Right atrium auricular region (tissue), 2 donors: ENCODE data around the gene KIFAP3. TPM values are rescaled to one million over a fixed set of nuclear protein-coding genes. Genes with fewer than 3 reads are reported as not detected.
A peak's percentile ranks its signal among the peaks of the same experiment; 100 is the strongest.

Experiments used
- DNase-seq: peaks from one replicate; pipeline ENCODE4 v3.0.0-alpha.2; 2019; ENCODE audit warnings: low spot score
- H3K27ac ChIP-seq, 2 donors: fragments of 200-600 bp; sonication (generic); 1 replicate in 1 of 2; 2 replicates in 1 of 2; pipeline ENCODE4 v1.5.1; 2016 to 2019
- H3K27me3 ChIP-seq, 2 donors: fragments of 200-600 bp; sonication (generic); one replicate each; pipeline versions ENCODE4 v1.5.1 to v1.6.0; 2017 to 2019
- H3K36me3 ChIP-seq: fragments of 200-600 bp; sonication (generic); one replicate; pipeline ENCODE4 v1.5.1; 2016
- H3K4me1 ChIP-seq, 2 donors: fragments of 200-600 bp; sonication (generic); one replicate each; pipeline versions ENCODE4 v1.5.1 to v1.6.0; 2017 to 2019
- H3K4me3 ChIP-seq, 2 donors: fragments of 200-600 bp; sonication (generic); 1 replicate in 1 of 2; 2 replicates in 1 of 2; pipeline ENCODE4 v1.5.1; 2017 to 2019; ENCODE audit warnings: mild to moderate bottlenecking in 1 of 2, moderate library complexity in 1 of 2
- H3K9me3 ChIP-seq, 2 donors: fragments of 200-600 bp; sonication (generic); one replicate each; pipeline ENCODE4 v1.5.1; 2019
- CTCF ChIP-seq, 2 donors: fragments of 200-600 bp; sonication (generic); IDR thresholded peaks; one replicate each; pipeline ENCODE4 v1.5.1; 2019; ENCODE audit warnings: antibody characterized with exemption in 2 of 2
- total RNA-seq, 2 donors: library from RNA; depleted of rRNA; stranded (reverse); fragments of >200 nt; gene quantifications; one replicate each; pipeline ENCODE4 v1.1.0, GENCODE V29; 2016

The KIFAP3 gene
- total RNA-seq, 2 donors from 2014 or later = 52.3 to 62.2 TPM

- H3K4me1 ChIP-seq = no peaks in the 10 kb centered on the region
- no peak overlapping the region for H3K4me3 ChIP-seq
- no peak for TF ChIP-seq CTCF (IDR thresholded peaks at IDR 0.05)
- H3K9me3 ChIP-seq = no peaks in the 10 kb centered on the region
- H3K27me3 ChIP-seq = no peaks in the 10 kb centered on the region
- no peaks in the 10 kb centered on the region for H3K36me3 ChIP-seq
- no peak for DNase-seq
- no peak overlapping the region for H3K27ac ChIP-seq
Observed at GRCh38 chr1:169931795-169932231, 142.7 kb downstream of the KIFAP3 start.

GRCh38 chr1:169929210-169929526 is 145.3 kb downstream of the KIFAP3 start:
- no peak for DNase-seq
- H3K27ac ChIP-seq = no peak overlapping the region
- no peaks in the 10 kb centered on the region for H3K9me3 ChIP-seq
- no peaks in the 10 kb centered on the region for H3K4me1 ChIP-seq
- no peaks in the 10 kb centered on the region for H3K27me3 ChIP-seq
- no peak overlapping the region for H3K4me3 ChIP-seq
- TF ChIP-seq CTCF (IDR thresholded peaks at IDR 0.05) = no peak
- no peaks in the 10 kb centered on the region for H3K36me3 ChIP-seq

DNA sequence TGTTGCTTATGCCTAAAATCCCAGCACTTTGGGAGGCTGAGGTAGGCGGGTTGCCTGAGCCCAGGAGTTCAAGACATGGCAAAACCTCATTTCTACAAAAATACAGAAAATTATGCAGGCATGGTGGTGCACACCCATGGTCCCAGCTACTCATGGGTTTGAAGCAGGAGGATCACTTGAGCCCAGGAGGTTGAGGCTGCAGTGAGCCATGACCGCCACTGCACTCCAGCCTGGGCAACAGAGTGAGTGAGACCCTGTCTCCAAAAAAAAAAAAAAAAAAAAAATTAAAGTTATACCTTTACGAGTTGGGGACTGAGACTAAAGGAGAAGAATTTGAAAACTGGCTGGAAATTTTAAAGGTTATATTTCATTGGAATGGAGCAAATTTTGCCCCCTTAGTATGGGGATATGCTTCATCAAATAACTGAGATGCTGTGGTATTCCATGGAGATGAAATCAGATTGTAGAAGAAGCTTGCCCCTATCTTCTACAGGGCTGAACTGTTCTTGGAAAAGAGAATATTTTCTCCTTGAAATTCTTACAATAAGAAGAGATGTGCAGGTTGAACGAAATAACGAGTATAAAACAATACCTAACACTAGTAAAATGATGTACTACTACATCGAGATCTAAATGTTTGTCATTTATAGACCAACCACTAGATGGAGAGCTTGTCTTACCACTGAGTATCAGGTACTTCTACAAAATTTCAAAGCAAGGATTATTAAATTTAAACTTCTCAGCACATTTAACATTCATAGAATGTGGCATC is 145.9 kb downstream of the KIFAP3 start:
- DNase-seq = no peak
- H3K27ac ChIP-seq = no peak overlapping the region
- H3K4me3 ChIP-seq = no peak overlapping the region
- H3K27me3 ChIP-seq = no peaks in the 10 kb centered on the region
- no peaks in the 10 kb centered on the region for H3K36me3 ChIP-seq
- no peaks in the 10 kb centered on the region for H3K9me3 ChIP-seq
- no peaks in the 10 kb centered on the region for H3K4me1 ChIP-seq
- peak; percentile 53 to 76 for TF ChIP-seq CTCF (IDR thresholded peaks at IDR 0.05)

DNA sequence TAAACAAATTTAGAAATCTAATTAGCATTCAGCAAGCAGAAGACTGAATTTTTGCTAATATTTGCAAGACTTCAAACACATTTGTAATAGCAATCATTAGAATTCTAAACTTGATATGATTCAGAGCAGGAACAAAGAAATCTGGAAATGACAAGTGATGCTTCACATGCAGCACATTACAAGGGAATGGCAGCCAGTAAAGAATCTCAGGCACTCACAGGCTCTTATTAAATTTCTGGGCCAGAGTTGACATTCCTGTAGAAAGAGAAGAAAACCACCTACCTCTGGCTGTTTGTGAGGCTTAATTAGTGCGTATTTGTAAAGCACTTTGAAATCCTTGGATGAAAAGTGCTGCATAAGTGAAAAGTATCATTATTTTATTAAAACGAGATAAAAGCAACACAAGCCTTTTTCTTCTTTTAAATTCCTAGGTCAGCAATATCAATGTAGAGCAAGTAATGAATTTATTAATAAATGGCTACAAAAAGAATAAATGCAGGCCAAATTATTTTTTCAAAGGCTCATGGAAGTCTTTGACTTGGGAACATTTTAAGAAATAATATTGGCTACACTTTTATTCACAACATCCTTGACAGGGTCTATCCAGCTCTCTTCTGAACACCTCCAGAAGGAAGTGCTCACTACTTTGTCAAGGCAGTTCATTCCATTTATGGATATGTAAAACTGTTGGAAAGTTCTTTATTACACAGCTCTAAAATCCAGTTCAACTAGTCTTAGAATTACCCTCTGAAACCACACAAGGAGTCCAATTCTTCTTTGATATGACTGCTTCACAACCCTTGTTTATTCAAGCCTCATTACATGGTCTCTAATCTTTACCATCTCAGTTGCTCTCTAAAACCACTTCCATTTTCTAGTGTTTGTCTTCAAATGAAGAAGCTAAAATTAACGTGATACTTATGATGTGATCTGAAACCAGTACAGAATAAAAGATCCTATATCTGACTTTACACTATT is 148.7 kb downstream of the KIFAP3 start:
- DNase-seq = no peak
- H3K27ac ChIP-seq = no peak overlapping the region
- TF ChIP-seq CTCF (IDR thresholded peaks at IDR 0.05) = no peak
- H3K4me1 ChIP-seq = no peaks in the 10 kb centered on the region
- H3K36me3 ChIP-seq = no peaks in the 10 kb centered on the region
- no peaks in the 10 kb centered on the region for H3K27me3 ChIP-seq
- H3K4me3 ChIP-seq = no peak overlapping the region
- H3K9me3 ChIP-seq = no peaks in the 10 kb centered on the region

- no peak overlapping the region for H3K4me3 ChIP-seq
- H3K27ac ChIP-seq = no peak overlapping the region
- no peaks in the 10 kb centered on the region for H3K36me3 ChIP-seq
- H3K9me3 ChIP-seq = no peaks in the 10 kb centered on the region
- TF ChIP-seq CTCF (IDR thresholded peaks at IDR 0.05) = no peak
- no peak for DNase-seq
- H3K4me1 ChIP-seq = no peaks in the 10 kb centered on the region
- no peaks in the 10 kb centered on the region for H3K27me3 ChIP-seq
Observed at GRCh38 chr1:169924829-169925228, 149.7 kb downstream of the KIFAP3 start.
